Astrocyte (in vitro differentiated cells and primary cell): ENCODE data around the gene ADAMTS8.

Experiments used
- EZH2 ChIP-seq: IDR thresholded peaks from 2 replicates; pipeline ENCODE4 v1.6.1; 2012; ENCODE audit warnings: mild to moderate bottlenecking, low read length, inconsistent platforms; ENCODE audit not compliant: insufficient read depth
- TF ChIP-seq, protein P1 (sequence below): IDR thresholded peaks from 2 replicates; pipeline ENCODE4 v1.5.1; 2011; ENCODE audit warnings: low read depth, mild to moderate bottlenecking, inconsistent platforms, low read length, moderate library complexity; ENCODE audit not compliant: insufficient read depth

DNA sequence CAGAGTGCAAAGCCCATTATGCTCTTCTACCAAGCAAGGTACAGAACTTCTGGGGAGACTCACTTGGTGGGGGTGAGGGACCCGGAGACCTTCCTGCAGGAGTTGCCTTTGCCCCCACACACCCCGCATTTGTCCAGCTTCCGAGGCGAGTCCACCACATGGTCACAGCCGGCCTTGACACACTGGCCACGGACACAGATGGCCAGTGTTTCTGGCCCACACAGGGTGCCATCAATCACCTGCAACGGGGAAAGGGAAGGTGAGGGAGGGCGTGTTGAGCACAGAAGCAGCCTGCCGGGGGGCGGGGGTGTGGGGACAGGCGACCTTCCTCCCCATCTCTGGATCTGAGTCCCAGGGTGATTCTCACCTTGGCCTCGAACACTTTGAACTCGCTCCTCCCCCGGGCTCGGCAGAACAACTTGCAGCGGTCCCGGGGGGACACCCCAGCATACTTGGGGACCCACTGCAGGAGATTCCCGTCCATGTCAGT is 20.0 kb downstream of the ADAMTS8 start:
- TF ChIP-seq, protein P1, sequence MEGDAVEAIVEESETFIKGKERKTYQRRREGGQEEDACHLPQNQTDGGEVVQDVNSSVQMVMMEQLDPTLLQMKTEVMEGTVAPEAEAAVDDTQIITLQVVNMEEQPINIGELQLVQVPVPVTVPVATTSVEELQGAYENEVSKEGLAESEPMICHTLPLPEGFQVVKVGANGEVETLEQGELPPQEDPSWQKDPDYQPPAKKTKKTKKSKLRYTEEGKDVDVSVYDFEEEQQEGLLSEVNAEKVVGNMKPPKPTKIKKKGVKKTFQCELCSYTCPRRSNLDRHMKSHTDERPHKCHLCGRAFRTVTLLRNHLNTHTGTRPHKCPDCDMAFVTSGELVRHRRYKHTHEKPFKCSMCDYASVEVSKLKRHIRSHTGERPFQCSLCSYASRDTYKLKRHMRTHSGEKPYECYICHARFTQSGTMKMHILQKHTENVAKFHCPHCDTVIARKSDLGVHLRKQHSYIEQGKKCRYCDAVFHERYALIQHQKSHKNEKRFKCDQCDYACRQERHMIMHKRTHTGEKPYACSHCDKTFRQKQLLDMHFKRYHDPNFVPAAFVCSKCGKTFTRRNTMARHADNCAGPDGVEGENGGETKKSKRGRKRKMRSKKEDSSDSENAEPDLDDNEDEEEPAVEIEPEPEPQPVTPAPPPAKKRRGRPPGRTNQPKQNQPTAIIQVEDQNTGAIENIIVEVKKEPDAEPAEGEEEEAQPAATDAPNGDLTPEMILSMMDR, result no peak
- no peak for TF ChIP-seq EZH2
